Suprapubic skin (tissue), 4 donors: Measurements from ENCODE around the gene POU2AF3. TPM values are rescaled to one million over a fixed set of nuclear protein-coding genes. Genes with fewer than 3 reads are reported as not detected.

Source experiments
- DNase-seq, 2 donors: peaks; one replicate each; pipeline ENCODE4 v3.0.0-alpha.2; 2019; ENCODE audit warnings: low spot score in 2 of 2
- H3K27ac ChIP-seq: fragments of 200-600 bp; sonication (generic); one replicate; pipeline ENCODE4 v1.5.1; 2019
- H3K27me3 ChIP-seq: fragments of 200-600 bp; sonication (generic); one replicate; pipeline ENCODE4 v1.5.1; 2019
- H3K36me3 ChIP-seq: fragments of 200-600 bp; sonication (generic); one replicate; pipeline ENCODE4 v1.5.1; 2019
- H3K4me1 ChIP-seq: fragments of 200-600 bp; sonication (generic); one replicate; pipeline ENCODE4 v1.5.1; 2019
- H3K4me3 ChIP-seq: fragments of 200-600 bp; sonication (generic); one replicate; pipeline ENCODE4 v1.5.1; 2019; ENCODE audit warnings: mild to moderate bottlenecking
- H3K9me3 ChIP-seq: fragments of 200-600 bp; sonication (generic); one replicate; pipeline ENCODE4 v1.5.1; 2019
- CTCF ChIP-seq, 2 donors: fragments of 200-600 bp in 1 of 2; fragments of 450-650 bp in 1 of 2; sonication (generic) in 1 of 2; IDR thresholded peaks; one replicate each; pipeline ENCODE4 v1.5.1; 2016 to 2019; ENCODE audit warnings: antibody characterized with exemption in 2 of 2, mild to moderate bottlenecking in 1 of 2, moderate library complexity in 1 of 2
- EP300 ChIP-seq: sonication (generic); formaldehyde crosslinking; IDR thresholded peaks from one replicate; pipeline ENCODE4 v1.6.1; 2017; ENCODE audit warnings: antibody characterized with exemption
- POLR2A ChIP-seq, 2 donors: fragments of 450-650 bp; IDR thresholded peaks; one replicate each; pipeline ENCODE4 v1.6.1; 2017; ENCODE audit warnings: antibody characterized with exemption in 2 of 2, mild to moderate bottlenecking in 2 of 2, moderate library complexity in 2 of 2
- POLR2AphosphoS5 ChIP-seq, 3 donors: sonication (generic); formaldehyde crosslinking; IDR thresholded peaks; one replicate each; pipeline ENCODE4 v1.6.1; 2017; ENCODE audit warnings: antibody characterized with exemption in 3 of 3
- WGBS: methylation state at CpG from one replicate; pipeline ENCODE4 v1.1.5; 2018; 5-methylcytosine and 5-hydroxymethylcytosine counted together
- total RNA-seq, 4 donors: library from RNA; depleted of rRNA; stranded (reverse); fragments of >200 nt; gene quantifications; one replicate each; pipeline ENCODE4 v1.1.0, GENCODE V29; 2016

POU2AF3 gene
- total RNA-seq, 4 donors from 2014 or later: 0.89 TPM; not detected in 3

- Histone ChIP-seq H3K27me3 (no peaks in the 10 kb centered on the region), H3K9me3 (no peaks in the 10 kb centered on the region), H3K4me3 (no peak overlapping the region), H3K36me3 (no peaks in the 10 kb centered on the region), H3K4me1 (peaks cover 41% of the 10 kb centered on the region), H3K27ac (no peak overlapping the region)
- no peak for DNase-seq
- TF ChIP-seq EP300 (no peak), POLR2AphosphoS5 (IDR thresholded peaks at IDR 0.05) (no peak), POLR2A (IDR thresholded peaks at IDR 0.05) (no peak), CTCF (IDR thresholded peaks at IDR 0.05) (no peak)
- 100% methylated on average over 2 of the region's 2 CpGs for WGBS
Observed at GRCh38 chr11:111330234-111330893, 32.0 kb downstream of the POU2AF3 start.

DNA sequence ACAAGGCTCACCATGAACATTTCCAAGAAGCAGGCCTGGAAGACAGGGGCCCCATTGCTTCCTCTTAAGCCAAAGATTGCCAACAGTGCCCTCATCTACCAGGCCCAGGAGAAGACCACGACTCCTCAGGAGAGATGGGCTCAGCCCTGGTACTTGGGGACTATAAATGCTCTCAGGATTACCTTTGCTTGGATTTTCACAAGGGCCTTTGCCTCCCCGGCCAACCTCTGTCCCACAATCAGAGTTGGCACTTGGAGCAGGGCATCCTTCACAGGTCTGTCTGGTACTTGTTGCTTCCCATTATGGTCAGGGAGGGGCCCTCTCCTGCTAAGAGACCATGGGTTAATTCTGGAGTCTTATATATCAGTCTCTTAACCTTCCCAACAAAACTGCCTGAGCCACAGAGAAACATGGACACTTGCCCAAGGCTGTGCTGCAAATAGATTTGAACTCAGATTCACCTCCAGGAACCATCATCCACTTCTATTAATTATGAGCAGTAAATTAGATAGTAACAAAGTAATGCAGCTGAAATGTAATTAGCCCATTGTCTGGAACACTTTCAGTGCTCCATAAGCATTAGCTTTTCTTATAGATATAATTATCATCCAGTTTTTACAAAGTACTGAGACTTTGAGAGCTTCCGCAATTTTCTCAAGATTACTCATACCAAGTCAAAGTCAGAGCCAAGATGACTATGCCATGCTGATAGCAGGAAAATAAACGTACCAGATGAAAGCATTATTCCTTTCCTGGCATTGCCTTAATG lies 33.5 kb downstream of the POU2AF3 start:
- 48% methylated on average over 3 of the region's 4 CpGs for WGBS
- DNase-seq: no peak
- no peak for TF ChIP-seq EP300
- TF ChIP-seq POLR2A (IDR thresholded peaks at IDR 0.05): no peak
- no peak for TF ChIP-seq CTCF (IDR thresholded peaks at IDR 0.05)
- TF ChIP-seq POLR2AphosphoS5 (IDR thresholded peaks at IDR 0.05): no peak
- H3K27me3 ChIP-seq: no peaks in the 10 kb centered on the region
- no peaks in the 10 kb centered on the region for H3K36me3 ChIP-seq
- peaks cover 55% of the 10 kb centered on the region for H3K4me1 ChIP-seq
- H3K9me3 ChIP-seq: no peaks in the 10 kb centered on the region
- H3K27ac ChIP-seq: no peak overlapping the region
- no peak overlapping the region for H3K4me3 ChIP-seq

DNA sequence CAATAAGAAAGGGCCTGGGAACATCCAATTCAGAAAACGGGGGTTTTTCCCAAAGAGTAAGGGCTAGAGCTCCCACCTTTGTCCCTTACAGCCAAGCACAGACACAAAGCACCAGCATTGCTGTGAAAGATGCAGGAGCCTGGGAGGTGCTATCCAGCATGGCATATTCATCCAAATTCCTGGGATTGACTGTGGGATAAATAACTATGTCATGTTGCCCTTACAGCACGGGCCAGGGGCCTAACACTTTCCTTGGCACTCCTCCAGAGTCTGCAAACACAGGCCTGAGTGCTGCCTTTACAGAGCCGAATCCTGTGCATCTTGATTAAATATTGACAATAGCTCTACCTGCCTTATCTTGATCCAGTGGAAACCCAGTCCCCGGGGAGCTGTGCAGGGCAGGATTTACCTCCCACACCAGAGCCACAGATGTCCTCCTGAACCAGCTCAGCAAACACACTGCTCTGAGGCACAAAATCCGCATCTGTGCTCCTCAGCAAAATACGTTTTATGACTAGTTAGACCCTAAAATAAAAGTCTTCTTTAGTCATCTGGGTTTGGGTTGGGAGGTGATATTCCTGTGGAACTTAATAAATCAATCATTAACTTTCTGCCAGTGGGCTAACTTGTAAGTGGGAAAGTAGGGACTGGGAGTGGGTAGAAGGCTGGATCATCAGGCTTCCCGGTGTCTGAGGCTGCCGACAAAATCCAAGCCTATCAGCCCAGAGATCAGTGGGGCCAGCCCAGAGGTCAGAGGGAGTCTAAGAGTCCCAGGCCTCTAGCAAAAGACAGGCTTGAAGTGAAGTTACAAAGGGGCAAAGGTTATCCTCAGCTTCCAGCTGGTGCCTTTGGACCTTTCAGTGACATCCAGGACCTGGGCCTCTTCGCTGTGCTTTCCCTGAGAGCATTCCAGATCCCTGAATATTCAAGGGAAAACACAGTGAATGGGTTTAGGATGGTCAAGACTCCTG lies 36.5 kb downstream of the POU2AF3 start:
- H3K36me3 ChIP-seq: no peaks in the 10 kb centered on the region
- peaks cover 30% of the 10 kb centered on the region for H3K4me1 ChIP-seq
- H3K9me3 ChIP-seq: no peaks in the 10 kb centered on the region
- WGBS: 75% methylated on average over 9 of the region's 9 CpGs
- H3K27me3 ChIP-seq: no peaks in the 10 kb centered on the region
- DNase-seq: no peak
- H3K27ac ChIP-seq: no peak overlapping the region
- no peak overlapping the region for H3K4me3 ChIP-seq
- no peak for TF ChIP-seq POLR2A (IDR thresholded peaks at IDR 0.05)
- TF ChIP-seq CTCF (IDR thresholded peaks at IDR 0.05): no peak
- no peak for TF ChIP-seq POLR2AphosphoS5 (IDR thresholded peaks at IDR 0.05)
- TF ChIP-seq EP300: no peak

DNA sequence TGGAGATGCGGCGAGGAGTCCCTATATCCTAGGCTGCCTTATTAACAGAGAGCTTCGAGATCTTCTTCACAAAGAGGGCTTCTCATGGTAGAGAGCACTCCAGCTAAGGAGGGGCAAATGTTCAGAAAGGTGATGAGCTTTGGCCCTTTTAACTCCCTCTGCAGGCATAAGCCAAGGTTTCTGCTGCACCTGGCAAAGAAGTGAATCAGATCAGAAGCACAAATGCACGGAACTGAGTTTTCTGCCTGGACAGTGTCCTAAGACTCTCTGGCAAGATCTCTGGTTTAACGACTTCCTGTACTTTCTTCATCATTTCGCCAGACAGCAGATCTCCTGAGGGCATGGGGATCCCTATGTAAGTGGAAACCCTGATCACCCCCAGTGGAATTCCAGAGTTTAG lies 37.2 kb downstream of the POU2AF3 start:
- no peaks in the 10 kb centered on the region for H3K27me3 ChIP-seq
- WGBS: 64% methylated on average over 6 of the region's 6 CpGs
- H3K4me1 ChIP-seq: peaks cover 24% of the 10 kb centered on the region
- H3K36me3 ChIP-seq: no peaks in the 10 kb centered on the region
- no peak for DNase-seq
- TF ChIP-seq CTCF (IDR thresholded peaks at IDR 0.05) (no peak), POLR2AphosphoS5 (IDR thresholded peaks at IDR 0.05) (no peak), EP300 (no peak), POLR2A (IDR thresholded peaks at IDR 0.05) (no peak)
- no peaks in the 10 kb centered on the region for H3K9me3 ChIP-seq
- H3K4me3 ChIP-seq: no peak overlapping the region
- H3K27ac ChIP-seq: no peak overlapping the region
